ENCODE data around the gene OR51Q1.

DNA sequence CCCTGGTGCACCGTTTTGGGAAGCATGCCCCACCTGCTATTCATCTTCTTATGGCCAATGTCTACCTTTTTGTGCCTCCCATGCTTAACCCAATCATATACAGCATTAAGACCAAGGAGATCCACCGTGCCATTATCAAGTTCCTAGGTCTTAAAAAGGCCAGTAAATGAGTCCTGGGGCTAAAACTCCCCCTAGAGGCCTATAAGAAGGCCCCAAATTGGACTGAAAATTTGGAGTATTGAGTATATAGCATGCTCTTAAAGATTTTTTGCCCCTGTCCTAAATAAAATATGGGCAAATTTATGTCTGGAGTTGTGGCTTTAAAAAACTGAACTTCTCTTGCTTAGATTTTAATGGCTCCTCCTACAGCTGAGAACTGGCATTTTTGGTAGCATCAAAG is 31.7 kb upstream of the OR51Q1 start:
- TF ChIP-seq POLR2A (IDR thresholded peaks at IDR 0.05), result no peak
- TF ChIP-seq, protein P1, sequence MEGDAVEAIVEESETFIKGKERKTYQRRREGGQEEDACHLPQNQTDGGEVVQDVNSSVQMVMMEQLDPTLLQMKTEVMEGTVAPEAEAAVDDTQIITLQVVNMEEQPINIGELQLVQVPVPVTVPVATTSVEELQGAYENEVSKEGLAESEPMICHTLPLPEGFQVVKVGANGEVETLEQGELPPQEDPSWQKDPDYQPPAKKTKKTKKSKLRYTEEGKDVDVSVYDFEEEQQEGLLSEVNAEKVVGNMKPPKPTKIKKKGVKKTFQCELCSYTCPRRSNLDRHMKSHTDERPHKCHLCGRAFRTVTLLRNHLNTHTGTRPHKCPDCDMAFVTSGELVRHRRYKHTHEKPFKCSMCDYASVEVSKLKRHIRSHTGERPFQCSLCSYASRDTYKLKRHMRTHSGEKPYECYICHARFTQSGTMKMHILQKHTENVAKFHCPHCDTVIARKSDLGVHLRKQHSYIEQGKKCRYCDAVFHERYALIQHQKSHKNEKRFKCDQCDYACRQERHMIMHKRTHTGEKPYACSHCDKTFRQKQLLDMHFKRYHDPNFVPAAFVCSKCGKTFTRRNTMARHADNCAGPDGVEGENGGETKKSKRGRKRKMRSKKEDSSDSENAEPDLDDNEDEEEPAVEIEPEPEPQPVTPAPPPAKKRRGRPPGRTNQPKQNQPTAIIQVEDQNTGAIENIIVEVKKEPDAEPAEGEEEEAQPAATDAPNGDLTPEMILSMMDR (IDR thresholded peaks at IDR 0.05), result no peak
